Measurements from ENCODE around the gene GNG7. TPM values are rescaled to one million over a fixed set of nuclear protein-coding genes. Genes with fewer than 3 reads are reported as not detected.
"Not testable (repeated sequence)": the region's sequence is repeated elsewhere in the genome, so short reads cannot be mapped to it uniquely, and the experiment has no call there.

Gene GNG7
- total and polyA plus RNA-seq, 12 donors, result 0.83 to 16.5 (median 7.8) TPM

DNA sequence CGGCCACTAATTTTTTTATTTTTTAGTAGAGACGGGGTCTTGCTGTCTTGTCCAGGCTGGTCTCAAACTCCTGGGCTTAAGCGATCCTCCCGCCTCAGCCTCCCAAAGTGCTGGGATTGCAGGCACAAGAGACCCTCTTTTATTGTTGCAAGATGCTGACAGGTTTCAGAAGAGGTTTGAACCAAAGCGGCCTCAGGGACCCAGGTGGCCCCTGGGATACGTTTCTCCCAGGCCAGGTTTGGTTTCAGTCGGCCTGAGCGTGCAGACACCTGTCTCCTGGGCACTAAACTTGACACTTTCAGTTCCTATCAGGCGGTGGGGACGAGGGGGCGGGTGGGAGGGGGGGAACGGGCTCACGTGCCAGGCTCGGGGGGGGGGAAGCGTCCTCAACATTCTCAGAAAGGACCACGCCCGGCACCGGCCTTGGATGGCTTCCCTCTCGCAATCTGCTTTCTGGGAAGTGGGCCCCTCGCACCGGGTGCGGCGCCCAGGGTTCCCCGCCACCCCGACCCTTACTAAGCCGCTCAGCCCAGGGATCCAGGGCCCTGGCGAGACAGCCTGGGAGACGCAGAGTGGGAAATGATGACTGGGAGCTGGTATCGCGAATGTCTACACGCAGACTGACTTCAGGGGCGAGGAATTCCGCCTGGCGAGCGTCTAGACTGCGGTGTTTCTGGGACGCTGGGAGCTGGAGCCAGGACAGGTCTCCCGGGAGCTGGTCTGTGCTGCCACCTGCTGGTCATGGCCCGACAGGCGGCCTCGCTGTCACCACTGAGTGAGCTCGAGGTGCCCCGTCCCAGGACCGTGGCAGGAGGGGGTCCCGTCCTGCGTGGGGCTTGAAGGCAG is 91.6 kb downstream of the GNG7 start:
- peak; percentile 89 to 97 (median 95) for DNase-seq
- no peaks in the 10 kb centered on the region for H3K36me3 ChIP-seq (replicated peaks in 1 of 2)
- H3K4me1 ChIP-seq (replicated peaks in 1 of 2), result peaks cover 0 to 4% of the 10 kb centered on the region in 2 donors
- WGBS, 4 donors, result 11 to 16% (median 14%) methylated on average over 17 to 46 of the region's 46 CpGs
- no peaks in the 10 kb centered on the region for H3K27me3 ChIP-seq
- H3K9me3 ChIP-seq (replicated peaks in 1 of 3), result no peaks in the 10 kb centered on the region
- peak overlapping the region in 2 of 4 donors; percentile 35 to 53 for H3K4me3 ChIP-seq
- TF ChIP-seq POLR2A (IDR thresholded peaks at IDR 0.05), result peak in 1 of 2 donors; percentile 50
- TF ChIP-seq, protein P1, sequence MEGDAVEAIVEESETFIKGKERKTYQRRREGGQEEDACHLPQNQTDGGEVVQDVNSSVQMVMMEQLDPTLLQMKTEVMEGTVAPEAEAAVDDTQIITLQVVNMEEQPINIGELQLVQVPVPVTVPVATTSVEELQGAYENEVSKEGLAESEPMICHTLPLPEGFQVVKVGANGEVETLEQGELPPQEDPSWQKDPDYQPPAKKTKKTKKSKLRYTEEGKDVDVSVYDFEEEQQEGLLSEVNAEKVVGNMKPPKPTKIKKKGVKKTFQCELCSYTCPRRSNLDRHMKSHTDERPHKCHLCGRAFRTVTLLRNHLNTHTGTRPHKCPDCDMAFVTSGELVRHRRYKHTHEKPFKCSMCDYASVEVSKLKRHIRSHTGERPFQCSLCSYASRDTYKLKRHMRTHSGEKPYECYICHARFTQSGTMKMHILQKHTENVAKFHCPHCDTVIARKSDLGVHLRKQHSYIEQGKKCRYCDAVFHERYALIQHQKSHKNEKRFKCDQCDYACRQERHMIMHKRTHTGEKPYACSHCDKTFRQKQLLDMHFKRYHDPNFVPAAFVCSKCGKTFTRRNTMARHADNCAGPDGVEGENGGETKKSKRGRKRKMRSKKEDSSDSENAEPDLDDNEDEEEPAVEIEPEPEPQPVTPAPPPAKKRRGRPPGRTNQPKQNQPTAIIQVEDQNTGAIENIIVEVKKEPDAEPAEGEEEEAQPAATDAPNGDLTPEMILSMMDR (IDR thresholded peaks at IDR 0.05), result peak; percentile 87 to 98 (median 97)
- H3K27ac ChIP-seq, result peak overlapping the region in 3 of 5 donors; percentile 58 to 85 (median 71)
- intact Hi-C loops (cut with DNase I), result loop anchor here (5.0 to 10.0 kb wide), 2 partner anchors 136 to 139 kb away; partner anchors contain the start of gene GADD45B (in 1 of the 2)

- no peaks in the 10 kb centered on the region for H3K36me3 ChIP-seq (replicated peaks in 1 of 2)
- peak in 1 of 7 donors; percentile 12 for DNase-seq
- H3K27ac ChIP-seq, result no peak overlapping the region
Observed at GRCh38 chr19:2609389-2610116, 92.9 kb downstream of the GNG7 start.

DNA sequence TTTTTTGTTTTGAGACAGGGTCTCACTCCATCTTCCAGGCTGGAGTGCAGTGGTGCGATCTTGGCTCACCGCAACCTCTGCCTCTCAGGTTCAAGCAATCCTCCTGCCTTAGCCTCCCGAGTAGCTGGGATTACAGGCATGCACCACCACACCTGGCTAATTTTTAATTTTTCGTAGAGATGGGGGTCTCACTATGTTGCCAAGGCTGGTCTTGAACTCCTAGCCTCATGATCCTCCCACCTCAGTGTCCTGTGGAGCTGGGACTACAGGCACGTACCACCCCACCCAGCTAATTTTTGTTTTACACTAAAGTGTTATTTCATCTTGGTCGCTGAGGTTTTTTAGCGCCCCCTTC is 93.5 kb downstream of the GNG7 start:
- H3K27me3 ChIP-seq; DNase-seq; H3K27ac ChIP-seq; H3K36me3 ChIP-seq (replicated peaks in 1 of 2); intact Hi-C loops (cut with DNase I); H3K4me1 ChIP-seq (replicated peaks in 1 of 2); H3K4me3 ChIP-seq; H3K9me3 ChIP-seq (replicated peaks in 1 of 3): not testable (repeated sequence)
- 93 to 96% (median 93%) methylated on average over 7 of the region's 7 CpGs for WGBS, 4 donors

More at GRCh38 chr19:2609389-2610116, 92.9 kb downstream of the GNG7 start:
- Histone ChIP-seq H3K4me3 (no peak overlapping the region), H3K27me3 (no peaks in the 10 kb centered on the region), H3K9me3 (replicated peaks in 1 of 3) (no peaks in the 10 kb centered on the region), H3K4me1 (replicated peaks in 1 of 2) (peaks cover 0 to 4% of the 10 kb centered on the region in 2 donors)
- TF ChIP-seq, protein P1 (IDR thresholded peaks at IDR 0.05), result no peak
- no peak for TF ChIP-seq POLR2A (IDR thresholded peaks at IDR 0.05)
- intact Hi-C loops (cut with DNase I), result loop anchor here (5.0 to 10.0 kb wide), 2 partner anchors 135 to 137 kb away; partner anchors contain the start of gene GADD45B (in 1 of the 2)
- WGBS, 4 donors, result 84 to 88% (median 86%) methylated on average over 11 to 20 of the region's 20 CpGs

DNA sequence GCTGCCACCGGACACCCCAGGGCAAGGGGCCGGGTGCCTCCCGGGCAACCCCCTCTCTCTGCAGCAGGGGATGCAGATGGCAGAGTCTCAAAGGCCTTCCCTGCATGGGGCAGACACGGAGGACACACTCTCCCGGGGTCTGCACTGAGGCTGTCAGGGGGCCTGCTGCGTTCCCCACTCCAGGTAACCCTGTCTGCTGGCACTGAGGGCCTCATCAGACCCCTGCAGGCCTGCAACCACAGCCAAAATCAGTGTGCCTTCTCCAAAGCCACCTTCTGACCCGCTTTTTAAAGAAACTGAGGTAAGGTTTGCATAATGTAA is 93.9 kb downstream of the GNG7 start:
- peaks cover 0 to 4% of the 10 kb centered on the region in 2 donors for H3K4me1 ChIP-seq (replicated peaks in 1 of 2)
- H3K4me3 ChIP-seq, result no peak overlapping the region
- WGBS, 4 donors, result 88 to 100% (median 98%) methylated on average over 1 to 7 of the region's 7 CpGs
- no peak overlapping the region for H3K27ac ChIP-seq
- TF ChIP-seq, protein P1 (IDR thresholded peaks at IDR 0.05), result no peak
- TF ChIP-seq POLR2A (IDR thresholded peaks at IDR 0.05), result no peak
- no peaks in the 10 kb centered on the region for H3K9me3 ChIP-seq (replicated peaks in 1 of 3)
- peak in 1 of 7 donors; percentile 14 for DNase-seq
- intact Hi-C loops (cut with DNase I), result no loop called here
- H3K27me3 ChIP-seq, result no peaks in the 10 kb centered on the region
- no peaks in the 10 kb centered on the region for H3K36me3 ChIP-seq (replicated peaks in 1 of 2)

Data from adrenal gland (tissue), 12 donors.